Measurements from ENCODE around the gene IL17RC. TPM values are rescaled to one million over a fixed set of nuclear protein-coding genes. Genes with fewer than 3 reads are reported as not detected.

Gene IL17RC
- polyA plus RNA-seq, 3 donors, result 8.3 to 17.9 (median 9.3) TPM

GRCh38 chr3:9951126-9951525 is 34.2 kb downstream of the IL17RC start:
- no peaks in the 10 kb centered on the region for H3K9me3 ChIP-seq (replicated peaks in 1 of 2; ENCODE audit: control insufficient read depth in 1 of 2, insufficient read depth in 1 of 2, low read length in 2 of 2)
- peaks cover 20% of the 10 kb centered on the region for H3K4me1 Mint-ChIP-seq
- no peaks in the 10 kb centered on the region for H3K9me3 Mint-ChIP-seq
- H3K27ac ChIP-seq (ENCODE audit: low read depth in 1 of 2, low read length in 2 of 2), result no peak overlapping the region
- peak overlapping the region in 1 of 3 experiments; percentile 70 for H3K4me3 ChIP-seq (replicated peaks in 1 of 3; ENCODE audit: low read depth in 2 of 3, low read length in 3 of 3)
- H2AFZ ChIP-seq (ENCODE audit: insufficient read depth, low read depth, low read length, poor library complexity, severe bottlenecking), result peak overlapping the region; percentile 63
- no peak overlapping the region for H3K9ac ChIP-seq (ENCODE audit: insufficient read depth, low read length, poor library complexity, severe bottlenecking)
- no peaks in the 10 kb centered on the region for H3K36me3 Mint-ChIP-seq
- DNase-seq, result no peak
- 4% methylated on average over 7 of the region's 7 CpGs for WGBS (ENCODE audit: insufficient coverage)
- H3K4me2 ChIP-seq (replicated peaks; ENCODE audit: extremely low read depth, low read length, poor library complexity, severe bottlenecking), result peak overlapping the region; percentile 88
- no peaks in the 10 kb centered on the region for H3K36me3 ChIP-seq (replicated peaks in 1 of 2; ENCODE audit: control insufficient read depth in 1 of 2, insufficient read depth in 2 of 2, low read length in 2 of 2)
- no peak for TF ChIP-seq CTCF (IDR thresholded peaks at IDR 0.05)
- H4K20me1 ChIP-seq (ENCODE audit: insufficient read depth, low read length), result no peaks in the 10 kb centered on the region
- peaks cover 11 to 25% (median 14%) of the 10 kb centered on the region in 3 donors for H3K27me3 Mint-ChIP-seq (ENCODE audit: low read depth in 3 of 3)
- no peaks in the 10 kb centered on the region for H3K79me2 ChIP-seq (ENCODE audit: insufficient read depth, low read length)
- no peak overlapping the region for H3K27ac Mint-ChIP-seq
- intact Hi-C loops (cut with micrococcal nuclease), result no loop called here
- H3K4me1 ChIP-seq (ENCODE audit: control insufficient read depth in 1 of 2, insufficient read depth in 2 of 2, low read length in 2 of 2), result peaks cover 15% of the 10 kb centered on the region in 2 donors
- peak overlapping the region in 1 of 2 donors; percentile 88 for H3K4me3 Mint-ChIP-seq
- peaks cover 2 to 8% of the 10 kb centered on the region in 2 donors for H3K27me3 ChIP-seq (ENCODE audit: control insufficient read depth in 2 of 2, insufficient read depth in 2 of 2, low read length in 2 of 2)

GRCh38 chr3:9951598-9951961 is 34.7 kb downstream of the IL17RC start:
- Histone ChIP-seq H3K4me3 (replicated peaks in 1 of 3; ENCODE audit: low read depth in 2 of 3, low read length in 3 of 3) (peak overlapping the region; percentile 4 to 70 (median 7)), H3K9ac (ENCODE audit: insufficient read depth, low read length, poor library complexity, severe bottlenecking) (peak overlapping the region; percentile 51), H3K9me3 (replicated peaks in 1 of 2; ENCODE audit: control insufficient read depth in 1 of 2, insufficient read depth in 1 of 2, low read length in 2 of 2) (no peaks in the 10 kb centered on the region), H3K4me2 (replicated peaks; ENCODE audit: extremely low read depth, low read length, poor library complexity, severe bottlenecking) (peak overlapping the region; percentile 88), H4K20me1 (ENCODE audit: insufficient read depth, low read length) (no peaks in the 10 kb centered on the region), H3K36me3 (replicated peaks in 1 of 2; ENCODE audit: control insufficient read depth in 1 of 2, insufficient read depth in 2 of 2, low read length in 2 of 2) (no peaks in the 10 kb centered on the region), H3K4me1 (ENCODE audit: control insufficient read depth in 1 of 2, insufficient read depth in 2 of 2, low read length in 2 of 2) (peaks cover 13 to 14% of the 10 kb centered on the region in 2 donors), H3K27me3 (ENCODE audit: control insufficient read depth in 2 of 2, insufficient read depth in 2 of 2, low read length in 2 of 2) (peaks cover 2 to 8% of the 10 kb centered on the region in 2 donors), H3K79me2 (ENCODE audit: insufficient read depth, low read length) (no peaks in the 10 kb centered on the region), H3K27ac (ENCODE audit: low read depth in 1 of 2, low read length in 2 of 2) (no peak overlapping the region), H2AFZ (ENCODE audit: insufficient read depth, low read depth, low read length, poor library complexity, severe bottlenecking) (peak overlapping the region; percentile 63)
- Mint-ChIP-seq H3K4me1 (peaks cover 19% of the 10 kb centered on the region), H3K4me3 (peak overlapping the region; percentile 60 to 88), H3K36me3 (no peaks in the 10 kb centered on the region), H3K27ac (peak overlapping the region in 1 of 7 donors; percentile 41), H3K27me3 (ENCODE audit: low read depth in 3 of 3) (peaks cover 11 to 23% (median 13%) of the 10 kb centered on the region in 3 donors), H3K9me3 (no peaks in the 10 kb centered on the region)
- intact Hi-C loops (cut with micrococcal nuclease), result no loop called here
- WGBS (ENCODE audit: insufficient coverage), result 7% methylated on average over 3 of the region's 10 CpGs
- TF ChIP-seq CTCF (IDR thresholded peaks at IDR 0.05), result no peak
- no peak for DNase-seq
